Caco-2 (cell line): ENCODE data around the gene DDX60. TPM values are rescaled to one million over a fixed set of nuclear protein-coding genes. Genes with fewer than 3 reads are reported as not detected.
"Not testable (repeated sequence)": the region's sequence is repeated elsewhere in the genome, so short reads cannot be mapped to it uniquely, and the experiment has no call there.

ENCODE experiments used
- BruUV-seq: library from RNA; stranded (reverse); fragments of 400-500 nt; replicated peaks from 2 replicates; lab custom pipeline; 2021; lab: Mats Ljungman, UMichigan
- CTCF ChIA-PET: fragments of 300-600 bp; sonication (Branson Sonifier 250); formaldehyde crosslinking; loops from one replicate; lab custom pipeline; 2022; ENCODE audit warnings: antibody characterized with exemption; lab: Charles Lee
- POLR2A ChIA-PET: fragments of 300-600 bp; sonication (Branson Sonifier 250); formaldehyde crosslinking; loops from one replicate; lab custom pipeline; 2022; ENCODE audit warnings: antibody characterized with exemption; lab: Charles Lee
- DNase-seq, 2 experiments: peaks; one replicate each; pipeline versions ENCODE4 v3.0.0 to v3.0.0-alpha.2; 2020 to 2022
- H3K27me3 ChIP-seq: replicated peaks from 2 replicates; pipeline ENCODE4 v1.6.0; 2011; ENCODE audit warnings: low read length; ENCODE audit not compliant: control insufficient read depth, insufficient read depth
- H3K36me3 ChIP-seq: 2 replicates; pipeline ENCODE4 v1.5.1; 2011; ENCODE audit warnings: low read length; ENCODE audit not compliant: control insufficient read depth, insufficient read depth
- H3K4me1 ChIP-seq: fragments of 250-450 bp; sonication (Bioruptor Pico); 2 replicates; pipeline ENCODE4 v1.5.1; 2020; ENCODE audit warnings: mild to moderate bottlenecking
- H3K4me3 ChIP-seq: 2 replicates; pipeline ENCODE4 v1.5.1; 2011; ENCODE audit warnings: low read depth, mild to moderate bottlenecking, control low read depth, low read length
- H3K9me3 ChIP-seq: fragments of 250-450 bp; sonication (Bioruptor Pico); 2 replicates; pipeline ENCODE4 v1.5.1; 2020; ENCODE audit warnings: mild to moderate bottlenecking, moderate library complexity
- H3K27ac Mint-ChIP-seq: one replicate; pipeline ENCODE4 v1.8.0; 2022; ENCODE audit warnings: mixed read lengths; ENCODE audit not compliant: unreplicated experiment
- H3K27me3 Mint-ChIP-seq: one replicate; pipeline ENCODE4 v1.8.0; 2022; ENCODE audit warnings: mixed read lengths; ENCODE audit not compliant: insufficient read depth, unreplicated experiment
- H3K36me3 Mint-ChIP-seq: one replicate; pipeline ENCODE4 v1.8.0; 2022; ENCODE audit warnings: mild to moderate bottlenecking, mixed read lengths; ENCODE audit not compliant: insufficient read depth, unreplicated experiment
- H3K4me1 Mint-ChIP-seq: one replicate; pipeline ENCODE4 v1.8.0; 2022; ENCODE audit warnings: low read depth, mixed read lengths; ENCODE audit not compliant: unreplicated experiment
- H3K4me3 Mint-ChIP-seq: one replicate; pipeline ENCODE4 v1.8.0; 2022; ENCODE audit warnings: mild to moderate bottlenecking, moderate library complexity, mixed read lengths; ENCODE audit not compliant: unreplicated experiment
- H3K9me3 Mint-ChIP-seq: one replicate; pipeline ENCODE4 v1.8.0; 2022; ENCODE audit warnings: mixed read lengths; ENCODE audit not compliant: unreplicated experiment
- intact Hi-C: fragments of 100-400 bp; cut with micrococcal nuclease; formaldehyde crosslinking; loops from one replicate; pipeline ENCODE4 v1.10.0; 2022; ENCODE audit not compliant: unreplicated experiment
- total RNA-seq: library from RNA; stranded (reverse); gene quantifications from 2 replicates; pipeline ENCODE4 v1.2.3, GENCODE V29; 2022
- TF ChIP-seq, protein P1 (sequence below), 2 experiments: fragments of 200-600 bp in 1 of 2; IDR thresholded peaks; 1 replicate in 1 of 2; 2 replicates in 1 of 2; pipeline versions ENCODE4 v1.5.1 to v1.8.0; 2011 to 2022; ENCODE audit warnings: antibody characterized with exemption in 1 of 2, control low read depth in 1 of 2, inconsistent platforms in 1 of 2, low read depth in 1 of 2, low read length in 1 of 2, mild to moderate bottlenecking in 1 of 2, moderate library complexity in 1 of 2; ENCODE audit not compliant: insufficient read depth in 1 of 2, severe bottlenecking in 1 of 2, unreplicated experiment in 1 of 2

Gene DDX60
- total RNA-seq, 1 experiment from 2014 or later: 0.70 TPM

DNA sequence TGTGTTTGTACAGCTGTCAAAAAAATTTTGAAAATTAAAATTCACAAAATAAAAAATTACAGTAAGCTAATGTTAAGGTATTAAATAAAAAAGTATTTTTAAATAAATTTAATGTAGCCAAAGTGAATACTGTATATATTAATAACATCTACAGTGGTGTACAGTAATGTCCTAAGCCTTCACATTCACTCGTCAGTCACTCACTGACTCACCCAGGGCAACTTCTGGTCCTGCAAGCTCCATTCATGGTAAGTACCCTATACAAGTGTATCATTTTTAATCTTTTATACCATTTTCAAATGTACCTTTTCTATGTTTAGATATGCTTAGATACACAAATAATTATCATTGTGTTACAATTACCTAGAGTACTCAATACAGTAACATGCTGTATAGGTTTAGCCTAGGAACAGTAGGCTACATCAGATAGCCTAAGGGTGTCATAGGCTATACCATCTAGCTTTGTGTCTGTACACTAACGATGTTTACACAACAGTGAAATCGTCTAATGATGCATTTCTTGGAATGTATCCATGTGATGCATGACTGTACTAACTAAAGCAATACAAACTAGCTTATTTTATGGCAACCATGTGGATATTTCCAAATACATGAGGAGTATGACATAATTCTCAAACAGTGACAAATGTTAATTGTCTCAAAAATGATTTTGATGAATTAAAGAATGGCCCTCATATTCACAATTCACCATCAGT, 13.7 kb downstream of the DDX60 start:
- Mint-ChIP-seq H3K27ac (no peak overlapping the region), H3K36me3 (no peaks in the 10 kb centered on the region), H3K4me1 (no peaks in the 10 kb centered on the region), H3K4me3 (no peak overlapping the region), H3K27me3 (no peaks in the 10 kb centered on the region), H3K9me3 (no peaks in the 10 kb centered on the region)
- no TSS peak for BruUV-seq
- DNase-seq: no peak
- Histone ChIP-seq H3K9me3 (no peaks in the 10 kb centered on the region), H3K4me3 (no peak overlapping the region), H3K4me1 (no peaks in the 10 kb centered on the region), H3K36me3 (no peaks in the 10 kb centered on the region), H3K27me3 (no peaks in the 10 kb centered on the region)
- intact Hi-C loops: no loop called here
- POLR2A ChIA-PET: no interaction called here
- CTCF ChIA-PET: no interaction called here
- TF ChIP-seq, protein P1, sequence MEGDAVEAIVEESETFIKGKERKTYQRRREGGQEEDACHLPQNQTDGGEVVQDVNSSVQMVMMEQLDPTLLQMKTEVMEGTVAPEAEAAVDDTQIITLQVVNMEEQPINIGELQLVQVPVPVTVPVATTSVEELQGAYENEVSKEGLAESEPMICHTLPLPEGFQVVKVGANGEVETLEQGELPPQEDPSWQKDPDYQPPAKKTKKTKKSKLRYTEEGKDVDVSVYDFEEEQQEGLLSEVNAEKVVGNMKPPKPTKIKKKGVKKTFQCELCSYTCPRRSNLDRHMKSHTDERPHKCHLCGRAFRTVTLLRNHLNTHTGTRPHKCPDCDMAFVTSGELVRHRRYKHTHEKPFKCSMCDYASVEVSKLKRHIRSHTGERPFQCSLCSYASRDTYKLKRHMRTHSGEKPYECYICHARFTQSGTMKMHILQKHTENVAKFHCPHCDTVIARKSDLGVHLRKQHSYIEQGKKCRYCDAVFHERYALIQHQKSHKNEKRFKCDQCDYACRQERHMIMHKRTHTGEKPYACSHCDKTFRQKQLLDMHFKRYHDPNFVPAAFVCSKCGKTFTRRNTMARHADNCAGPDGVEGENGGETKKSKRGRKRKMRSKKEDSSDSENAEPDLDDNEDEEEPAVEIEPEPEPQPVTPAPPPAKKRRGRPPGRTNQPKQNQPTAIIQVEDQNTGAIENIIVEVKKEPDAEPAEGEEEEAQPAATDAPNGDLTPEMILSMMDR (IDR thresholded peaks at IDR 0.05; ENCODE audit: insufficient read depth in 1 of 2, low read depth in 1 of 2, low read length in 1 of 2, severe bottlenecking in 1 of 2, unreplicated experiment in 1 of 2): no peak

DNA sequence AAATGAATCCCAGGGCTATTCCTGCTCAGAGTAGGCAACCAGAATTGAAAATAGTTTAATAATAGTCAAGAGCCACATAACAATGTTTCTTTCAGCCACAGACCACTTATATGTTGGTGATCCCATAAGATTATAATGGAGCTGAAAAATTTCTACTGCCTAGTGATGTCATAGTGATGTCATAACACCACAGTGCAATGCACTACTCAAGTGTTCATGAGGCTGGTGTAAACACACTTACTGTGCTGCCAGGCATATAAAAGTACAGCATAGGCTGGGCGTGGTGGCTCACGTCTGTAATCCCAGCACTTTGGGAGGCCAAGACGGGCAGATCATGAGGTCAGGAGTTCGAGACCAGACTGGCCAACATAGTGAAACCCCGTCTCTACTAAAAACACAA, 15.1 kb downstream of the DDX60 start:
- DNase-seq, H3K9me3 ChIP-seq, CTCF ChIA-PET, BruUV-seq, H3K36me3 Mint-ChIP-seq, H3K4me1 Mint-ChIP-seq, H3K27me3 Mint-ChIP-seq, H3K4me3 Mint-ChIP-seq, H3K27ac Mint-ChIP-seq, H3K36me3 ChIP-seq, H3K9me3 Mint-ChIP-seq, intact Hi-C loops, H3K27me3 ChIP-seq, H3K4me1 ChIP-seq, H3K4me3 ChIP-seq, POLR2A ChIA-PET: not testable (repeated sequence)

DNA sequence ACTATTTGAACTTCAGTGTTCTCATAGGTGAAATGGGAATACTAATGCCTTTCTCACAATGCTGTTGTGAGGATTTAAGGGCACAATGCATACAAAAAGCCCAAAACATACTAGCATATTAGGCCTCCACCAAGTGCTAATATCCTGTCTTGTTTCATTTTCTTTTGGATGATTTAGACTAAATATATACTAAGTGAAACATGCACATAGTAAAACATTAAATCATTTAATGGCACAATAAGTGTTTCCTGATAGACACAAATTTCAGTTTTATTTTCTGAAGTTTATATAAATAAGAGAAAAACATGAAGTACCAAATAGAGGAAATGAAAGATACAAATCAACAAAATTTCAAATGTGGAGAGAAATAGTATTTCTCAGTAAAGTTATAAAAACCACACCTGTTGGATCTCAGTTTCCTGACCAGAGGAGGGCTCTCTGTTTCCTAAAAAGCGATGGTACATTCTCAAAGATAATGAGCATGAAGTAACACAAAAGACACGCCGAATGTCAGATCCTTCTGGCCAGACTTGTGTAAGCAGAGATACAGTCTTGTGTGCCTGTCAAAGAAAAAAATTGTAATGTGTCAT, 25.1 kb downstream of the DDX60 start:
- ChIA-PET CTCF (no interaction called here), POLR2A (no interaction called here)
- Mint-ChIP-seq H3K4me1 (no peaks in the 10 kb centered on the region), H3K4me3 (no peak overlapping the region), H3K36me3 (no peaks in the 10 kb centered on the region), H3K9me3 (no peaks in the 10 kb centered on the region), H3K27me3 (peaks cover 5% of the 10 kb centered on the region), H3K27ac (no peak overlapping the region)
- no peaks in the 10 kb centered on the region for H3K9me3 ChIP-seq
- no peaks in the 10 kb centered on the region for H3K4me1 ChIP-seq
- intact Hi-C loops: no loop called here
- DNase-seq: no peak
- H3K4me3 ChIP-seq: no peak overlapping the region
- H3K27me3 ChIP-seq: no peaks in the 10 kb centered on the region
- no peaks in the 10 kb centered on the region for H3K36me3 ChIP-seq
- TF ChIP-seq, protein P1 (IDR thresholded peaks at IDR 0.05; ENCODE audit: insufficient read depth in 1 of 2, low read depth in 1 of 2, low read length in 1 of 2, severe bottlenecking in 1 of 2, unreplicated experiment in 1 of 2): no peak
- no TSS peak for BruUV-seq
